MV-4-11 (cell line): ENCODE data around the gene S1PR4.

ENCODE experiments used
- DNase-seq: peaks from one replicate; lab custom pipeline; 2025; lab: John Stamatoyannopoulos, UW

S1PR4 gene

GRCh38 chr19:3178377-3178972 is at the start of gene S1PR4:
Gene S1PR4 (plus strand): TSS chr19:3178769. CDS start chr19:3178793, 24 bp downstream.
- no peak for DNase-seq

GRCh38 chr19:3129112-3129511 is 49.5 kb upstream of the S1PR4 start:
- peak; percentile 24 for DNase-seq

- DNase-seq = no peak
Observed at GRCh38 chr19:3131168-3131567, 47.4 kb upstream of the S1PR4 start.

- DNase-seq = peak; percentile 95
Observed at GRCh38 chr19:3132971-3133792, 45.4 kb upstream of the S1PR4 start.

- no peak for DNase-seq
Observed at GRCh38 chr19:3133793-3134116, 44.8 kb upstream of the S1PR4 start.

- peak; percentile 72 for DNase-seq
Observed at GRCh38 chr19:3135961-3136683, 42.4 kb upstream of the S1PR4 start, which contains the start of gene GNA15. Gene GNA15 (plus strand): TSS chr19:3136033. CDS start chr19:3136451, 418 bp downstream.

- DNase-seq = no peak
Observed at GRCh38 chr19:3136684-3137055, 41.9 kb upstream of the S1PR4 start.

- DNase-seq = peak; percentile 44
Observed at GRCh38 chr19:3137119-3137518, 41.5 kb upstream of the S1PR4 start.

- DNase-seq = no peak
Observed at GRCh38 chr19:3138268-3138667, 40.3 kb upstream of the S1PR4 start.

GRCh38 chr19:3140667-3141038 is 37.9 kb upstream of the S1PR4 start:
- peak; percentile 58 for DNase-seq

GRCh38 chr19:3142292-3142670 is 36.3 kb upstream of the S1PR4 start:
- peak; percentile 96 for DNase-seq

GRCh38 chr19:3142781-3143337 is 35.7 kb upstream of the S1PR4 start:
- DNase-seq = no peak

GRCh38 chr19:3145909-3146676 is 32.5 kb upstream of the S1PR4 start:
- peak; percentile 93 for DNase-seq

GRCh38 chr19:3146677-3147100 is 31.9 kb upstream of the S1PR4 start:
- peak; percentile 18 for DNase-seq

GRCh38 chr19:3148503-3148902 is 30.1 kb upstream of the S1PR4 start:
- DNase-seq = no peak

- no peak for DNase-seq
Observed at GRCh38 chr19:3149089-3149488, 29.5 kb upstream of the S1PR4 start.

- no peak for DNase-seq
Observed at GRCh38 chr19:3149526-3150505, 28.8 kb upstream of the S1PR4 start.

- no peak for DNase-seq
Observed at GRCh38 chr19:3150739-3151329, 27.7 kb upstream of the S1PR4 start.

- no peak for DNase-seq
Observed at GRCh38 chr19:3151563-3152418, 26.8 kb upstream of the S1PR4 start.
